WTC11 (cell line): ENCODE measurements around the gene CACNA2D1. TPM values are rescaled to one million over a fixed set of nuclear protein-coding genes. Genes with fewer than 3 reads are reported as not detected.

Source experiments
- ATAC-seq: fragments of 200-7000 bp; cut with Tn5 transposase; 2 replicates; pipeline ENCODE4 v1.10.0; 2021; ENCODE audit warnings: mild to moderate bottlenecking, moderate library complexity
- CTCF ChIA-PET: fragments of 300-600 bp; sonication (Branson Sonifier 250); formaldehyde crosslinking; loops from one replicate; lab custom pipeline; 2021; ENCODE audit warnings: antibody characterized with exemption; lab: Charles Lee
- POLR2A ChIA-PET: fragments of 350-600 bp; sonication (Branson Sonifier 250); formaldehyde crosslinking; loops from one replicate; lab custom pipeline; 2021; ENCODE audit warnings: antibody characterized with exemption; lab: Charles Lee
- DNase-seq: peaks from one replicate; pipeline ENCODE4 v3.0.0; 2021; ENCODE audit warnings: low spot score
- H3K27ac Mint-ChIP-seq: 2 replicates; pipeline ENCODE4 v1.8.0; 2021; ENCODE audit warnings: mixed read lengths
- H3K27me3 Mint-ChIP-seq: 2 replicates; pipeline ENCODE4 v1.8.0; 2021; ENCODE audit warnings: low read depth, mild to moderate bottlenecking, moderate library complexity, mixed read lengths
- H3K36me3 Mint-ChIP-seq: 2 replicates; pipeline ENCODE4 v1.8.0; 2021; ENCODE audit warnings: mixed read lengths
- H3K4me1 Mint-ChIP-seq: 2 replicates; pipeline ENCODE4 v1.8.0; 2022; ENCODE audit warnings: mixed read lengths
- H3K4me3 Mint-ChIP-seq: 2 replicates; pipeline ENCODE4 v1.8.0; 2021; ENCODE audit warnings: mild to moderate bottlenecking, moderate library complexity, mixed read lengths
- H3K9me3 Mint-ChIP-seq: 2 replicates; pipeline ENCODE4 v1.8.0; 2021; ENCODE audit warnings: mixed read lengths
- ATF1 ChIP-seq: sonication (generic); formaldehyde crosslinking; IDR thresholded peaks from 2 replicates; pipeline ENCODE4 v1.8.1; 2023; ENCODE audit warnings: mild to moderate bottlenecking, moderate library complexity, missing genetic modification reagents
- CREM ChIP-seq: sonication (generic); formaldehyde crosslinking; IDR thresholded peaks from 2 replicates; pipeline ENCODE4 v1.8.1; 2022; ENCODE audit warnings: mild to moderate bottlenecking, missing genetic modification reagents, moderate library complexity
- ESRRA ChIP-seq: sonication (generic); formaldehyde crosslinking; IDR thresholded peaks from 2 replicates; pipeline ENCODE4 v1.8.1; 2022; ENCODE audit warnings: mild to moderate bottlenecking, missing genetic modification reagents, borderline replicate concordance
- HMGA2 ChIP-seq: fragments of 250-450 bp; sonication (Bioruptor Pico); IDR thresholded peaks from 2 replicates; pipeline ENCODE4 v1.4.0; 2021; ENCODE audit warnings: mild to moderate bottlenecking, moderate library complexity
- MXD4 ChIP-seq: fragments of 250-450 bp; sonication (Bioruptor Pico); IDR thresholded peaks from 2 replicates; pipeline ENCODE4 v1.8.0; 2021; ENCODE audit warnings: mild to moderate bottlenecking, moderate library complexity, borderline replicate concordance
- NFATC4 ChIP-seq: fragments of 250-450 bp; sonication (Bioruptor Pico); IDR thresholded peaks from 2 replicates; pipeline ENCODE4 v1.9.0; 2021; ENCODE audit warnings: mild to moderate bottlenecking
- PRRX2 ChIP-seq: fragments of 250-450 bp; sonication (Bioruptor Pico); IDR thresholded peaks from 2 replicates; pipeline ENCODE4 v1.8.0; 2021; ENCODE audit warnings: mild to moderate bottlenecking
- SP1 ChIP-seq: sonication (generic); formaldehyde crosslinking; conservative IDR thresholded peaks from 2 replicates; pipeline ENCODE4 v1.8.1; 2022; ENCODE audit warnings: missing genetic modification reagents
- ZNF219 ChIP-seq: sonication (generic); formaldehyde crosslinking; IDR thresholded peaks from 2 replicates; pipeline ENCODE4 v1.8.0; 2023; ENCODE audit warnings: missing genetic modification reagents, mild to moderate bottlenecking, borderline replicate concordance
- ZNF232 ChIP-seq: sonication (generic); formaldehyde crosslinking; IDR thresholded peaks from 2 replicates; pipeline ENCODE4 v1.8.0; 2022; ENCODE audit warnings: mild to moderate bottlenecking, missing genetic modification reagents
- ZNF416 ChIP-seq: fragments of 250-450 bp; sonication (Bioruptor Pico); IDR thresholded peaks from 2 replicates; pipeline ENCODE4 v1.9.0; 2021; ENCODE audit warnings: mild to moderate bottlenecking, inconsistent platforms
- total RNA-seq: library from RNA; stranded (reverse); gene quantifications from 3 replicates; pipeline ENCODE4 v1.2.3, GENCODE V29; 2021
- TF ChIP-seq, protein P1 (sequence below): sonication (generic); formaldehyde crosslinking; conservative IDR thresholded peaks from 2 replicates; pipeline ENCODE4 v1.8.1; 2023; ENCODE audit warnings: mild to moderate bottlenecking, low read depth, missing genetic modification reagents, moderate library complexity
- TF ChIP-seq, protein P2 (sequence below): fragments of 250-450 bp; sonication (Bioruptor Pico); conservative IDR thresholded peaks from 2 replicates; pipeline ENCODE4 v1.9.0; 2021; ENCODE audit warnings: mild to moderate bottlenecking
- TF ChIP-seq, protein P3 (sequence below): sonication (generic); formaldehyde crosslinking; IDR thresholded peaks from 2 replicates; pipeline ENCODE4 v1.8.0; 2022; ENCODE audit warnings: mild to moderate bottlenecking, missing genetic modification reagents
- TF ChIP-seq, protein P4 (sequence below): sonication (generic); formaldehyde crosslinking; IDR thresholded peaks from 2 replicates; pipeline ENCODE4 v1.8.1; 2022; ENCODE audit warnings: missing genetic modification reagents, borderline replicate concordance
- TF ChIP-seq, protein P5 (sequence below): sonication (generic); formaldehyde crosslinking; conservative IDR thresholded peaks from 2 replicates; pipeline ENCODE4 v1.8.1; 2022; ENCODE audit warnings: mild to moderate bottlenecking, missing genetic modification reagents
- TF ChIP-seq, protein P6 (sequence below): sonication (generic); formaldehyde crosslinking; IDR thresholded peaks from 2 replicates; pipeline ENCODE4 v1.8.0; 2022; ENCODE audit warnings: mild to moderate bottlenecking, missing genetic modification reagents
- TF ChIP-seq, protein P7 (sequence below): fragments of 200-600 bp; IDR thresholded peaks from 2 replicates; pipeline ENCODE4 v1.8.0; 2022; ENCODE audit warnings: antibody characterized with exemption

CACNA2D1 gene
- total RNA-seq, 1 experiment from 2014 or later: 33.3 TPM

DNA sequence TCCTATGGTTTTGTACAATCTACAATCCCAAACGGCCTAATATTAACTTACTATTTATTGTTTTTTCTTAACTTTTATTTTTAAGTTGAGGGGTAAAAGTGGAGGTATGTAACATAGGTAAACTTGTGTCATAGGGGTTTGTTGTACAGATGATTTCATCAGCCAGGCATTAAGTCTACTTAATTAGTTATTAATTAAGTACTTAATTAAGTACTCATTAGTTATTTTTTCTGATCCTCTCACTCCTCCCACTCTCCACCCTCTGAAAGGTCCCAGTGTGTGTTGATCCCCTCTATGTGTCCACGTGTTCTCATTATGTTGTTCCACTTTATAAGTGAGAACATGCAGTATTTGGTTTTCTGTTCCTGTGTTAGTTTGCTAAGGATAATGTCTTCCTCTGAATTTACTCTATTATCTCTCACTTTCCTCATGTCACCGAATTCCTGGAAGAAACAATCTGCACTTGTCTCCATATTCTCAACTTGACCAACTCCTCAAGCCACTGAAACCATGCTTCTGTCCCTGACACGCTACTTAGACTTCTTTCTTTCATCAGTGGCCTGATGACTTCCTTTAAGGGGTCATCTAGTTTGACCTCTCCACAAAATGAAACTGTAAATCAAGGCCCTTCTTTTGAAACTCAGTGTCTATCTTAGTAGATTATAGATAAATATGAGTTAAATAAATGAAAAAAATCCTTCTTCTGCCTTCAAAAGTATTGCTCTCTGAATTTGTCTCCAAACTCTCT lies 9.1 kb downstream of the CACNA2D1 start:
- Mint-ChIP-seq H3K27me3 (no peaks in the 10 kb centered on the region), H3K36me3 (no peaks in the 10 kb centered on the region), H3K4me3 (no peak overlapping the region), H3K9me3 (no peaks in the 10 kb centered on the region), H3K27ac (no peak overlapping the region), H3K4me1 (peaks cover 19% of the 10 kb centered on the region)
- TF ChIP-seq ZNF219 (CRISPR knock-in tag) (no peak), ZNF416 (CRISPR knock-in tag) (no peak), CREM (CRISPR knock-in tag) (no peak), NFATC4 (no peak), PRRX2 (CRISPR knock-in tag) (no peak), SP1 (no peak), ATF1 (CRISPR knock-in tag) (no peak), MXD4 (no peak), ZNF232 (no peak), HMGA2 (CRISPR knock-in tag) (no peak), ESRRA (CRISPR knock-in tag) (no peak)
- TF ChIP-seq, protein P1, sequence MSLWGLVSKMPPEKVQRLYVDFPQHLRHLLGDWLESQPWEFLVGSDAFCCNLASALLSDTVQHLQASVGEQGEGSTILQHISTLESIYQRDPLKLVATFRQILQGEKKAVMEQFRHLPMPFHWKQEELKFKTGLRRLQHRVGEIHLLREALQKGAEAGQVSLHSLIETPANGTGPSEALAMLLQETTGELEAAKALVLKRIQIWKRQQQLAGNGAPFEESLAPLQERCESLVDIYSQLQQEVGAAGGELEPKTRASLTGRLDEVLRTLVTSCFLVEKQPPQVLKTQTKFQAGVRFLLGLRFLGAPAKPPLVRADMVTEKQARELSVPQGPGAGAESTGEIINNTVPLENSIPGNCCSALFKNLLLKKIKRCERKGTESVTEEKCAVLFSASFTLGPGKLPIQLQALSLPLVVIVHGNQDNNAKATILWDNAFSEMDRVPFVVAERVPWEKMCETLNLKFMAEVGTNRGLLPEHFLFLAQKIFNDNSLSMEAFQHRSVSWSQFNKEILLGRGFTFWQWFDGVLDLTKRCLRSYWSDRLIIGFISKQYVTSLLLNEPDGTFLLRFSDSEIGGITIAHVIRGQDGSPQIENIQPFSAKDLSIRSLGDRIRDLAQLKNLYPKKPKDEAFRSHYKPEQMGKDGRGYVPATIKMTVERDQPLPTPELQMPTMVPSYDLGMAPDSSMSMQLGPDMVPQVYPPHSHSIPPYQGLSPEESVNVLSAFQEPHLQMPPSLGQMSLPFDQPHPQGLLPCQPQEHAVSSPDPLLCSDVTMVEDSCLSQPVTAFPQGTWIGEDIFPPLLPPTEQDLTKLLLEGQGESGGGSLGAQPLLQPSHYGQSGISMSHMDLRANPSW: no peak
- TF ChIP-seq, protein P2, sequence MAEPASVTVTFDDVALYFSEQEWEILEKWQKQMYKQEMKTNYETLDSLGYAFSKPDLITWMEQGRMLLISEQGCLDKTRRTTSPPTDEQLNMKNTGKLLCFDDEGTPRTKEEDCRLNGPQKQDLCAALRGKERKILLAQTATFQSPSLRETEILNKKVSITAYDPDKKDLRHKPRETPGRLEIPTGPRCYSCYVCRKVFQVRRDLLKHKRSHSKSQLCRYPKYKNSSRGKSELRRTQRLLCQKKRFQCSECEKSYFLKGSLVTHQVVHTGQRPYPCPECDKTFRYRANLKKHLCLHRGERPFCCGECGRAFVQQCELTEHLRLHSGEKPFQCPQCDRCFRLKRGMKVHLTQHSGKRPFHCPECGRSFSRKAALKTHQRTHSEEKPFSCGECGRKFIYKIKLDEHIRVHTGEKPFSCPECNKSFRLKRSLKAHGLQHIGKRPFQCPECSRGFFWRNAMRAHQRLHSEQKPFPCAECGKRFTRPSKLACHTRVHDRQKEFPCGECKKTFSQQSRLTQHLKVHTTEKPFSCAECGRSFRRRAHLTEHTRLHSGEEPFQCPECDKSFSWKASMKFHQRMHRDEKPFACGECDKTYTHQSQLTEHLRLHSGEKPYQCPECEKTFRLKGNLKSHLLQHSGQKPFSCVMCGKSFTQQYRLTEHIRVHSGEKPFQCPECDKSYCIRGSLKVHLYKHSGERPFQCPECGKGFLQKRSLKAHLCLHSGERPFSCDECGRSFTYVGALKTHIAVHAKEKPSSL (CRISPR knock-in tag): no peak
- TF ChIP-seq, protein P3, sequence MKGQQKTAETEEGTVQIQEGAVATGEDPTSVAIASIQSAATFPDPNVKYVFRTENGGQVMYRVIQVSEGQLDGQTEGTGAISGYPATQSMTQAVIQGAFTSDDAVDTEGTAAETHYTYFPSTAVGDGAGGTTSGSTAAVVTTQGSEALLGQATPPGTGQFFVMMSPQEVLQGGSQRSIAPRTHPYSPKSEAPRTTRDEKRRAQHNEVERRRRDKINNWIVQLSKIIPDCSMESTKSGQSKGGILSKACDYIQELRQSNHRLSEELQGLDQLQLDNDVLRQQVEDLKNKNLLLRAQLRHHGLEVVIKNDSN (CRISPR knock-in tag): no peak
- TF ChIP-seq, protein P4, sequence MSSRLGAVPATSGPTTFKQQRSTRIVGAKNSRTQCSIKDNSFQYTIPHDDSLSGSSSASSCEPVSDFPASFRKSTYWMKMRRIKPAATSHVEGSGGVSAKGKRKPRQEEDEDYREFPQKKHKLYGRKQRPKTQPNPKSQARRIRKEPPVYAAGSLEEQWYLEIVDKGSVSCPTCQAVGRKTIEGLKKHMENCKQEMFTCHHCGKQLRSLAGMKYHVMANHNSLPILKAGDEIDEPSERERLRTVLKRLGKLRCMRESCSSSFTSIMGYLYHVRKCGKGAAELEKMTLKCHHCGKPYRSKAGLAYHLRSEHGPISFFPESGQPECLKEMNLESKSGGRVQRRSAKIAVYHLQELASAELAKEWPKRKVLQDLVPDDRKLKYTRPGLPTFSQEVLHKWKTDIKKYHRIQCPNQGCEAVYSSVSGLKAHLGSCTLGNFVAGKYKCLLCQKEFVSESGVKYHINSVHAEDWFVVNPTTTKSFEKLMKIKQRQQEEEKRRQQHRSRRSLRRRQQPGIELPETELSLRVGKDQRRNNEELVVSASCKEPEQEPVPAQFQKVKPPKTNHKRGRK (CRISPR knock-in tag): no peak
- TF ChIP-seq, protein P5, sequence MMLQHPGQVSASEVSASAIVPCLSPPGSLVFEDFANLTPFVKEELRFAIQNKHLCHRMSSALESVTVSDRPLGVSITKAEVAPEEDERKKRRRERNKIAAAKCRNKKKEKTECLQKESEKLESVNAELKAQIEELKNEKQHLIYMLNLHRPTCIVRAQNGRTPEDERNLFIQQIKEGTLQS (CRISPR knock-in tag): no peak
- TF ChIP-seq, protein P6, sequence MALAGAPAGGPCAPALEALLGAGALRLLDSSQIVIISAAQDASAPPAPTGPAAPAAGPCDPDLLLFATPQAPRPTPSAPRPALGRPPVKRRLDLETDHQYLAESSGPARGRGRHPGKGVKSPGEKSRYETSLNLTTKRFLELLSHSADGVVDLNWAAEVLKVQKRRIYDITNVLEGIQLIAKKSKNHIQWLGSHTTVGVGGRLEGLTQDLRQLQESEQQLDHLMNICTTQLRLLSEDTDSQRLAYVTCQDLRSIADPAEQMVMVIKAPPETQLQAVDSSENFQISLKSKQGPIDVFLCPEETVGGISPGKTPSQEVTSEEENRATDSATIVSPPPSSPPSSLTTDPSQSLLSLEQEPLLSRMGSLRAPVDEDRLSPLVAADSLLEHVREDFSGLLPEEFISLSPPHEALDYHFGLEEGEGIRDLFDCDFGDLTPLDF (CRISPR knock-in tag): no peak
- TF ChIP-seq, protein P7, sequence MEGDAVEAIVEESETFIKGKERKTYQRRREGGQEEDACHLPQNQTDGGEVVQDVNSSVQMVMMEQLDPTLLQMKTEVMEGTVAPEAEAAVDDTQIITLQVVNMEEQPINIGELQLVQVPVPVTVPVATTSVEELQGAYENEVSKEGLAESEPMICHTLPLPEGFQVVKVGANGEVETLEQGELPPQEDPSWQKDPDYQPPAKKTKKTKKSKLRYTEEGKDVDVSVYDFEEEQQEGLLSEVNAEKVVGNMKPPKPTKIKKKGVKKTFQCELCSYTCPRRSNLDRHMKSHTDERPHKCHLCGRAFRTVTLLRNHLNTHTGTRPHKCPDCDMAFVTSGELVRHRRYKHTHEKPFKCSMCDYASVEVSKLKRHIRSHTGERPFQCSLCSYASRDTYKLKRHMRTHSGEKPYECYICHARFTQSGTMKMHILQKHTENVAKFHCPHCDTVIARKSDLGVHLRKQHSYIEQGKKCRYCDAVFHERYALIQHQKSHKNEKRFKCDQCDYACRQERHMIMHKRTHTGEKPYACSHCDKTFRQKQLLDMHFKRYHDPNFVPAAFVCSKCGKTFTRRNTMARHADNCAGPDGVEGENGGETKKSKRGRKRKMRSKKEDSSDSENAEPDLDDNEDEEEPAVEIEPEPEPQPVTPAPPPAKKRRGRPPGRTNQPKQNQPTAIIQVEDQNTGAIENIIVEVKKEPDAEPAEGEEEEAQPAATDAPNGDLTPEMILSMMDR: no peak
- ATAC-seq (no peak), DNase-seq (no peak)
- ChIA-PET POLR2A (no interaction called here), CTCF (interaction anchor here (0.7 kb wide), 1 partner anchor 977 kb away, joined by 5 read pairs; no protein-coding TSS in a partner anchor)
